GM19025 (cell line): ENCODE measurements around the gene RBM15B.
"Not testable (repeated sequence)": the region's sequence is repeated elsewhere in the genome, so short reads cannot be mapped to it uniquely, and the experiment has no call there.

Source experiments
- ATAC-seq: cut with Tn5 transposase; IDR thresholded peaks from one replicate; pipeline ENCODE4 v1.9.1; 2021; ENCODE audit warnings: mild to moderate bottlenecking, low read depth, moderate library complexity; ENCODE audit not compliant: unreplicated experiment

RBM15B gene, protein sequence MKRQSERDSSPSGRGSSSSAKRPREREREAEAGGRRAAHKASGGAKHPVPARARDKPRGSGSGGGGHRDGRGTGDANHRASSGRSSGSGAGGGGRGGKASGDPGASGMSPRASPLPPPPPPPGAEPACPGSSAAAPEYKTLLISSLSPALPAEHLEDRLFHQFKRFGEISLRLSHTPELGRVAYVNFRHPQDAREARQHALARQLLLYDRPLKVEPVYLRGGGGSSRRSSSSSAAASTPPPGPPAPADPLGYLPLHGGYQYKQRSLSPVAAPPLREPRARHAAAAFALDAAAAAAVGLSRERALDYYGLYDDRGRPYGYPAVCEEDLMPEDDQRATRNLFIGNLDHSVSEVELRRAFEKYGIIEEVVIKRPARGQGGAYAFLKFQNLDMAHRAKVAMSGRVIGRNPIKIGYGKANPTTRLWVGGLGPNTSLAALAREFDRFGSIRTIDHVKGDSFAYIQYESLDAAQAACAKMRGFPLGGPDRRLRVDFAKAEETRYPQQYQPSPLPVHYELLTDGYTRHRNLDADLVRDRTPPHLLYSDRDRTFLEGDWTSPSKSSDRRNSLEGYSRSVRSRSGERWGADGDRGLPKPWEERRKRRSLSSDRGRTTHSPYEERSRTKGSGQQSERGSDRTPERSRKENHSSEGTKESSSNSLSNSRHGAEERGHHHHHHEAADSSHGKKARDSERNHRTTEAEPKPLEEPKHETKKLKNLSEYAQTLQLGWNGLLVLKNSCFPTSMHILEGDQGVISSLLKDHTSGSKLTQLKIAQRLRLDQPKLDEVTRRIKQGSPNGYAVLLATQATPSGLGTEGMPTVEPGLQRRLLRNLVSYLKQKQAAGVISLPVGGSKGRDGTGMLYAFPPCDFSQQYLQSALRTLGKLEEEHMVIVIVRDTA

DNA sequence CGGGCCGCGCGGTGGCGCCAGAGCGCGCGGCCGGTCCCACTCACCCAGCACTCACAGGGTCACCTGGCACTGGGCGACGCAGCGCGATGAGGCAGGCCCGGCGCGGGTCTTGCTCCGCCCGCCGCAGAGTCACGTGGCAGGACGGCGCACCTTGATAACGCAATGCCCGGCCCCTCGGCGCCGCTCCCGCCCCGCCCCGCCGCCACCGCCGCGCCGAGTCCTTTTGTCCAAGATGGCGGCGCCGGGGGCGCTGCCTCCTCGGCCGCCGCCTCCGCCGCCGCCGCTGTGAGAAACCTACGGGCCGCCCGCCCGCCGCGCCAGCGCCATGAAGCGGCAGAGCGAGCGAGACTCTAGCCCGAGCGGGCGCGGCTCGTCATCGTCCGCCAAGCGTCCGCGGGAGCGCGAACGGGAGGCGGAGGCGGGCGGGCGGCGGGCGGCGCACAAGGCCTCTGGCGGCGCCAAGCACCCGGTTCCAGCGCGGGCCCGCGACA, at the start of gene RBM15B:
TSS of gene RBM15B (plus strand) at position 211 of the 491 bp plus-strand sequence. CDS start at position 326, 115 bp downstream.
- peak; percentile 90 for ATAC-seq

DNA sequence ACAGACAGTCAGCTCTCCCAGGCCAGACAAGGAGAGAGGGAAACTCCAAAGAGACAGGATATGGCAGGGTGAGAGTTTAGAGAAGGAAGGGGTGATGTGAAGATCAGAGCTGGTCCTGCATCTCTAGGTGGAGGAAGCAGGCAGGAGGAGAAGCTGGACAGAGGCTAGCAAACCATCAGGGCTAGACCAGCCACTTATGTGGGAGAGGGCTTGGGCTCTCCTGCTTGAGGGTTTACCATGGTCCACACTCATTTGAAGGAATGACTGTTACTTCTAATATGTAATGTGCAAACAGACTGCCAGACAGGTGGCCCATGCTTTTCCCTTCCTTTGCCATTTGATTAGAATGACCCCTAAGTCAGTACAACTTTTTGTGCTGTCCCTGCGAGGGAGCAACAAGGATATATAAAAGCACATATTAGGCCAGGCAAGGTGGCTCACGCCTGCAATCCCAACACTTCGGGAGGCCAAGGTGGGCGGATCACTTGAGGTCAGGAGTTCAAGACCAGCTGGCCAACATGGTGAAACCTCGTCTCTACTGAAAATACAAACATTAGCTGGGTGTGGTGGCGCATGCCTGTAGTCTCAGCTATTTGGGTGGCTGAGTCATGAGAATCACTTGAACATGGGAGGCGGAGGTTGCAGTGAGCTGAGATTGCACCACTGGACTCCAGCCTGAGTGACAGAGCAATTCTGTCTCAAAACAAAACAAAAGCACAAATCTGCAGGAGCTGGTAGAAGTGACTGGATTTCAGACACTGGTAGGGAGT, 47.0 kb upstream of the RBM15B start:
- no peak for ATAC-seq

DNA sequence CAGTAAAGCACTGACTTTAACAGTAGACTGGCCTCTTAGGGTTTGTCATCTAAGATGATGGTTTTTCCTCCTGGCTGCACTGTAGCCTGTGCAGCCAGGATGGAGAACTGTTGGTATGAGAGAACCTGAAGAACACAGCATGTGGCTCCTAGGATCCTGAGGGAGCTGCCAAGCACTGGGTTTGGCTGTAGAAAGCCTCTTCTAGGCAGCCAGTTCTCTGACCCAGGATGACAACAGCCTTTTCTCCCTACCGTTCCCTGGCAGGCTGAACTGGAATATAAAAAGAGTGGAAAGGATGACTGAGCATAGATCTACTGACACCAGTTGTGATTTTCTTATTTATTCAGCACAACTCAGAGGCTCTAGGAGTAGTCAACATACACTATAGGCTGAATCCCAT, 40.3 kb upstream of the RBM15B start:
- no peak for ATAC-seq

DNA sequence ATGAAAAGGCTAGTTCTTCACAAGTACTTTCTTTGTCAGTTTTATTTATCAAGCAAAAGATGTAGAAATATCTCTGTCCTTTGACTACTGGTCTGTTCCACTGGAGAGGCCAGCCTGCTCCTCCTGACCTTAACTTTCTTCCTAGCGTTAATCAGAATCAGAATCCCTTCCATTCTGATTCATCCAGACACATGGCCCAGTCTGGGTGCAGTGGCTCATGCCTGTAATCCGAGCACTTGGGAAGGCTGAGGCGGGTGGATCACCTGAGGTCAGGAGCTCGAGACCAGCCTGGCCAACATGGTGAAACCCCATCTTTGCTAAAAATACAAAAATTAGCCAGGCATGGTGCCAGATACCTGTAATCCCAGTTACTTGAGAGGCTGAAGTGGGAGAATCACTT, 38.0 kb upstream of the RBM15B start:
- ATAC-seq = no peak

DNA sequence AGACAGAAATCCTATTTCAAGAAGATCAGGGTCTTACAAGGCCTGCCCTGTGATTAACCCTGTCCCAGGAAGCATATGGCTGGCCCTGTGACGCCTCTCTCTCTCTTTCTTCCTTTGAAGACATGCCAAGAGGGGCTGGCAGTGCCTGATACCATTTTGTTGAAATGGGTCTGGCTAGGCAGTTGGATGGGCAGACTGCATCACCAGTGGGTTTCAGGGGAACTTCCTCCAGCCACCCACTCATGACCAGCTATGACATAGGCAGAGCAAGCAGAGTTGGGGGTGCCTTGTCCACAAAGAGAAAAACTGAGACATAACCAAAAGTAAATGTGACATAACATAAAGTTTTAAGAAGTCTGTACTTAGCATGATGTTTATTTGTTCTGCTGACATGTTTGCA, 37.4 kb upstream of the RBM15B start:
- no peak for ATAC-seq

DNA sequence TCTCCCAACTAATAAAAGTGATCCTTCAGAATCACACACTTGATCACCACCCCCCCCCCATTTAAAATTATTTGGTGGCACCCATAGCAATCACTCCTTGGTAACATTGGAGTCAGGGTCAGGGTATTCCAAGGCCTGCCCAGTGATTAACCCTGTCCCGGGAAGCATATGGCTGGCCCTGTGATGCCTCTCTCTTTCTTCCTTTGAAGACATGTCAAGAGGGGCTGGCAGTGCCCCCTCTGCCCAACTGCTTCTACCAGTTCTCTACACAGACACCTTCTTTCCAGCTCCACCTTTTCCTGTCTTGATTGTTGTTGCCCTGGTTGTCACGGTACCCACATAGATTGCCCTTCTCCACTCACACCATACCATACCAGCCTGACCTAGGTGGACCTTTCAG, 36.9 kb upstream of the RBM15B start:
- no peak for ATAC-seq

DNA sequence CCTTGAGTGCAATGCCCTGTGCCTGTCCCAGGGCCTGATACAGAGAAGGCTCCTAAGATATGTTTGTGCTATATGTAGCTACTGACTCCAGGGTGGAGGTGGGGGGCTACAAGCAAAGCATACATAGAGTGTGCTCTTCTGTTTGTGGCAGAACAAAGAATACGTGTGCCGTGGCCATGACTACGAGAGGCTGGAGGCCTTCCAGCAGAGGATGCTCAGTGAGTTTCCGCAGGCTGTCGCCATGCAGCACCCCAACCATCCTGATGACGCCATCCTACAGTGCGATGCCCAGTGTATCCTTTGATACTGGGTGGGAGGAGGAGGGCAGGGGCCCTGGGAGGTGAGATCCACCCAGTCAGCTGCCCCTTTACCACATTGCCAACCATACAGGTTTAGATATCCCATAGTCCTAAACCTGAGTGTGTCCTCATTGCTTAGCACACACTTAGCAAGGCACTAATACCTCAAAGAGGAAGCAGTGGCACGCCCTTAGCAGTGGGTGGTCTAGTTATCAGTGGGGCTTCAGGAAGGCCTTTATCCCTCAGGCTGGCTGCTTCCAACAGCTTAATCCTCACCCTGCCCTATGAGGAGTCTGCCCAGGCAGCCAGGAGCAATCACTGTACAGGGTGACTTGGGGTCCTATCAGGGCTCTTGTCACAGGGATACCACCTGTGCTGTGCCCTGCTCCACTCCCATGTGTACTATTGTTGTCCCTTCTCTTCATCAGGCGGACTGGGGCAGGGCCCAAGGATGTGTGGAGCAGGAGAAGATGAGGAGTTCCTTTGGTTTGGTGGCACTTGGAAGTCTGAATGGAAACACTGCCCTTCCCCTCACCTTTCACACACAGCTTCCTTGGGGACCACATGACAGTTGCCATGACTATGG, 36.1 kb upstream of the RBM15B start:
- ATAC-seq = no peak

DNA sequence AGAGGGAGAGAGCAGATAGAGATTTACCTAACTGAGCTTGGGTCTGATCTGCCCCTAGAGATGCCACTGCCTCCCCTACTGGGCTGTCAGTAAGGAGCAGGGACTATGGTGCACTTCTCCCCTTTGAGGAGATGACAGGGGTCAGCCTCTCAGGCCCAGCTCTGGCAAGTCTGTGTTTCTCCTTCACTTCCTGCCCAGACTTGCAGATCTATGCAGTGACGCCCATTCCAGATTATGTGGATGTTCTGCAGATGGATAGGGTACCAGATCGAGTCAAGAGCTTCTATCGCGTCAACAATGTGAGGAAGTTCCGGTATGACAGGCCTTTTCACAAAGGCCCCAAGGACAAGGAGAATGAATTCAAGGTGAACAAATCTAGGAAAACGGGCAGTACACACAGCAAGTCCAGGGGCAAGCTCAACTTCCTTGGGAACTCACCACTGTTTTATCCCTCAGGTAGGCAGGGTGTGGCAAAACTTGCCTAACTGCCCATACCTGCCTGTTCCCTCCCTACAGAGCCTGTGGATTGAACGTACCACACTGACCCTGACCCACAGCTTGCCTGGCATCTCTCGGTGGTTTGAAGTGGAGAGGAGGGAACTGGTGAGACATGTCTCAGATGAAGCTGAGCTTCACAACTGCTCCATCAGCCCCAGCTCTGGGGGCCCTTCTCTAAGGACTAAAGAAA, 35.0 kb upstream of the RBM15B start:
- no peak for ATAC-seq

DNA sequence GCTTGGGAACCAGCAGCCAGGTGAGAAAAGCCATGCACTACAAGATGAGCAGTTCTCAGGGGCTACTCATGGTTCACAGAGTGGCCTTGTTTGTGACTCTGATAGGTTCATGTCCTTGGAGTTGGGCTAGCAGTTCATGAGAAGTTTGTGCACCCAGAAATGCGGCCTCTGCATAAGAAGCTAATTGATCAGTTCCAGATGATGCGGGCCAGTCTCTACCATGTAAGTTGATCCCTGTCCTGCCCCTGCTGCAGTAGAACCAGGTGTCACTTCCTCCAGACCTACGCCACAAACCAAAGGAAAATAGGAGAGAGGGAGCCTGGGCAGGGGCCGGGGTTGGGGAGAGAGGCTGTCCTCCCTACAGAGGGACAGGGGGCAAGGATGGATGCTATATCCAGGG, 33.2 kb upstream of the RBM15B start:
- no peak for ATAC-seq

DNA sequence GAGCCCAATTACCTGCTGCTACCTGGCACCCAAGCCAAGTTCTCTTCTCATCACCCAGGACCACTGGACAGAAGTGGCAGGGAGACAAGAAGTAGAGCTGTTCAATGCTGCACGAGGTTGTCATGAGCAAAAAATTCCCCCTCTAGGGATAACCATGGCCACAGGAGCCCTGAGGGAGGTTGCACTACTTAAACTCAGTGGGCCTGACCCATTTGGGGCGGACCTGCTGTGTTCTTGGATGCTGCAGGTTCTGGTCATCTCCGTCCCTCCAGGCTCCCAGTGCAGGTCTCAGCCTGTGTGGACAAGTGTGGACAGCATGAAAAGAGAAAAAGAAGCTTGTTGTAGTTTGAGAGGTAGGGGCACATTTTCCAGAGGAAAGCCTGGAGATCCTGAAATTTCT, 32.1 kb upstream of the RBM15B start:
- no peak for ATAC-seq

DNA sequence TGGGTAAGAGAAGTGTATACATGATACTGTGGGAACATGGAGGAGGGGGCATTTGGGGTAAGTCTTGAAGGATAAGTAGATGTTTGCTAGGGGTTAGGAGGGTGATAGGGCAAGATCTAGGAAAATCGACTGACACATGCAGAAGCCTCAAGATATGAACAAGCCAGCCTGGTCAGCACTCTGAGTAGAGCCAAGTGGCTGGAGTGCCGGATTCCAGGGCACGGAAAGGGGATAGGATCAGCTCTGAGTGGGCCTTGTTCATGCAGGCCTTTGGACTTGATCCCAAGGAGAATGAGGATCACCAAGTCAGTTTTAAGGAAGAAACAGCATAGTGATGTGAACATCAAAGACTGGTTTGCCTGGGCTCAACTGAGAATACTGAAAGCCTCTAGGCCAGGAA, 30.3 kb upstream of the RBM15B start:
- ATAC-seq = no peak

DNA sequence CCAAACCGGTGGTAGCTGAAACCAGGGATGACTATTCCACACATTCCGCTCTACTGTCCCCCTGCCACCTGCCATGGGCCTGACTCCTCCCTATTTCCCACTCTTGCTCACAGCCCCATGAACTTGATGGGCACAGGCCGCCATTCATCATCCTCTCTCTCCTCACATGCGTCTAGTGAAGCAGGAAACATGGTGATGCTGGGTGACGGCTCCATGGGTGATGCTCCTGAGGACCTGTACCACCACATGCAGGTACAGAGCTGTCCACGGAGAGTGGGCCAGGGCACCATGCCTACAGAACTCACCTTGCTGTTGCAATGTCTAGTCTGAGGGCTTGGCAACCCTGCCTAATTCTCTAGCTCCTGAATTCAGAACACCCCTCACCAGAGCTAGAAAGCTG, 29.3 kb upstream of the RBM15B start:
- no peak for ATAC-seq

DNA sequence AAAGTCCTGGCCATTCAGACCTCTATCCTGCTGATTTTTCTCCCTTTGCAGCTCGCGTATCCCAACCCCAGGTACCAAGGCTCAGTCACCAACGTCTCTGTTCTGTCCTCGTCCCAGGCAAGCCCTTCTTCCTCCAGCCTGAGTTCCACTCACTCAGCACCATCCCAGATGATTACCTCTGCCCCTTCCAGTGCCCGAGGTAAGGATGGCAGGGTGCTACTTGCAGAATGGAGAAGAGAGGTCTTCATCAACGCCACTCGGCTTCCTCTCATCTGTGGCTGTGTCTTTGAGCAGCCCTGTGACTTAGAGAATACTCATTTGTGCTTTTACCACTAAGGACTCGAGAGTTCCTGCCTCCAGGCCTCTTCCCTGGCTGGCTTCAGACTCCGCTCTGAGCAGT, 28.6 kb upstream of the RBM15B start:
- ATAC-seq = no peak

DNA sequence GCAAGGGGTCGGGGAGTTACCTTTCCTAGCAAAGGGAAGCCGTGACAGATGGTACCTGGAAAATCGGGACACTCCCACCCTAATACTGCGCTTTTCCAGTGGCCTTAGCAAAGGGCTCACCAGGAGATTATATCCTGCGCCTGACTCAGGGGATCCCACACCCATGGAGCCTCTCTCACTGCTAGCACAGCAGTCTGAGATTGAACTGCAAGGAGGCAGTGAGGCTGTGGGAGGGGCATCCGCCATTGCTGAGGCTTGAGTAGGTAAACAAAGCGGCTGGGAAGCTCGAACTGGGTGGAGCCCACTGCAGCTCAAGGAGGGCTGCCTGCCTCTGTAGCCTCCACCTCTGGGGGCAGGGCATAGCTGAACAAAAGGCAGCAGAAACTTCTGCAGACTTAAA, 22.8 kb upstream of the RBM15B start:
- ATAC-seq = not testable (repeated sequence)

DNA sequence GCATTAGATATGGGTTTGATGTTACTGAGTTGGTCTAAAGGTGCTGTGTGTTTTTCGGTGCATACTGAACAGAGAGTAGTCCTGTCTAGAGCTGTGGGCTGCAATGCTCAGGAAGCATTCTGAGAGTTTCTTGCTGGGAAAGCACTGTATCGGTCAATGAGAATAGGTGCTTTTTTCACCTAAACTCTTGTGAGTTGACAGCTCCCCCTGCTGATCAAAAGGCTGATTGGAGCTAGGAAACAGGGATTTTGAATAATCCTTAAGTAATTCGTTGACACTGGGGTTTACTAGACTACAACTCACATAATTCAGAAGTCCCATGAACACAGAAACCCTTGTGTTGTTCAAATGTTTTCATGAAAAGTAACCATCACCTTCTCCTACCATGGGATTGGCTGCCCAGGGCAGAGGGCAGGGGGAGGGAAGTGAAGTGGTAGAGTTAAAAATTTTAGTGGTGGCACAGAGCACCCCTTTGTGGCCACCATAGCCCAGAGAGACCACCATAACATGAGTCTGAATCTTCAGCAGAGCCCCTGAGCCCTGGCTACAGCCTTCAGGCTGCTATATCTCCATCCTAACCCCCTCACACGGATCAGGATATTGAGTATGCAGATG, 19.0 kb upstream of the RBM15B start:
- ATAC-seq = no peak

DNA sequence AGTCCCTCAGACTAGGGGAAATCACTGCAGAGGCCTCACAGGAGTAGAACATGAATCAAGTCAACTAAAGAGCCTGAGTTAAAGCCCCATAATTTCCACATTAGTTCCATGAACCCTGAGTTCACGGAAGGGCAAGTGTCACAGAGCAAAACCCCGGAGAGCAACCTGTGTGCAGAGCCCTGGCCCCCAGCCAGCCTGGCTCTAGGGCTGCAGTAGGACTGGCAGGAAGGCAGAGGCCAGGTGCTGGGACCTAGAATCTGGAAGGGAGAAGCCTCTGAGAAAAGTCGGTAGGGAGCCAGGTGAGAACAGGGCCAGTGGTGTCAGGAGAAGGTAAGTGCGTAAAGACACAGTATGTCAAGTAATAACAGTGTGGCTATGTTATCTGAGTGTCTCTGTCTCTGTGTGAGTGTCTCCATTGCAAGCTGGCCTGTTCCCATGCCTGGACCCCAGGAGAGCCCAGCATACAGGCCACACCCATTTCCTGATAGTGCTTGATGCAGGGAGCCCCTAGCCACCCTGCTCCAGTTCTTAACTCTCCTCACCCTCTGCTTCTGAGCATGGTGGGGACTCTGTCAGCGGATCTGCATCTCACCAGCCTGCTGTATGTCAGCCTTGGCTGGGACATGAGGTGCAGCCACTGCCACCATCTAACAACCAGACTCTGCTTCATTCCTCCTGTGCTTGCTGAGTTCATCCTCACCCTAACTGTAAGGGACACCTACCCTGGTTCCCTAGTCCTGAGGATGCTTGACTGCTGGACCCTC, 17.2 kb upstream of the RBM15B start:
- ATAC-seq = no peak

DNA sequence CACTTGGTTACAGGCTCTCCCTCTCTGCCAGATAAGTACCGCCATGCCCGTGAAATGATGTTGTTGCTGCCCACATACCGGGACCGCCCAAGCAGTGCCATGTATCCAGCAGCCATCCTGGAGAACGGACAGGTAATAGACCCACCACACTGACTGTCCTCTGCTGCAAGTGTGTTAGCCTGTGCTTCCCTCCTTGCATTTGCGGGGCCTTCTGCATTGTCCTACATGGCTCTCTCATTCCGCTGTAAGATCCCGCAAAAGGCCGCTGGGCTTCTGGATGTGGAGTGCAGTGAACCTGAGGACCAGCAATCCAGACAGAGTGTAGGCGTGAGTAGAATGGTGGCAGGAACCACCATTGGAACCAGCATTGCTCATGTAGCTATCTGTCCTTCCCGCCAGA, 16.6 kb upstream of the RBM15B start:
- ATAC-seq = no peak

DNA sequence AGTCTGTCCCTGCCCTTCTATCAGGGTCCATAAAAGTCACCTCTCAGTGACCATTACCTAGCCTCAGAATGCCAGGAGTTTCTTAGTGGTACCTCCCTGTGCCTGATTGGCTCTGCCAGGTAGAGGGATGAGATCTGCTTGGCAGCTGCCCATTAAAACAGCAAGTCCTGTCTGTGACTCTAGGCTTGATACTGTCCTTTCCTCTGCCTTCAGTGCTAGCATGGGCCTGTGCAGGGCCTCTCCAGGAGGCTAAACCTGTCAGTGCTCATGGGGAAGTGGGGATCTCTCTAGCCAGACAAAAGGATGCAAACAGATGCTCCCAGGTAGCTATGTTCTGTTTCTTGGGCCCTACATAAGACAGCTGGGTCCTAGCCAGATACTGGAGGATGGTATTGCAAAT, 15.9 kb upstream of the RBM15B start:
- ATAC-seq = no peak
